Nephron (organoid): ENCODE data around the gene OBSCN.

Source experiments
- H3K27ac Mint-ChIP-seq, 3 experiments: 2 replicates each; pipeline ENCODE4 v1.8.0; 2020; ENCODE audit warnings: mixed read lengths in 3 of 3, mild to moderate bottlenecking in 2 of 3, moderate library complexity in 1 of 3
- H3K27me3 Mint-ChIP-seq: 2 replicates; pipeline ENCODE4 v1.8.0; 2021; ENCODE audit warnings: low read depth, mild to moderate bottlenecking, moderate library complexity, mixed read lengths
- H3K36me3 Mint-ChIP-seq: 2 replicates; pipeline ENCODE4 v1.8.0; 2020; ENCODE audit warnings: low read depth, mixed read lengths
- H3K4me1 Mint-ChIP-seq: 2 replicates; pipeline ENCODE4 v1.8.0; 2020; ENCODE audit warnings: mixed read lengths
- H3K4me3 Mint-ChIP-seq, 3 experiments: 2 replicates each; pipeline ENCODE4 v1.8.0; 2020; ENCODE audit warnings: mild to moderate bottlenecking in 3 of 3, mixed read lengths in 3 of 3, moderate library complexity in 2 of 3
- H3K9me3 Mint-ChIP-seq: 2 replicates; pipeline ENCODE4 v1.8.0; 2020; ENCODE audit warnings: mixed read lengths
- CTCF ChIP-seq, 3 experiments: fragments of 200-600 bp; sonication (generic); IDR thresholded peaks; one replicate each; pipeline ENCODE4 v1.5.0; 2021; ENCODE audit warnings: antibody characterized with exemption in 3 of 3; ENCODE audit not compliant: unreplicated experiment in 3 of 3

OBSCN gene

GRCh38 chr1:228417483-228418203 lies 209.8 kb downstream of the OBSCN start:
- Mint-ChIP-seq H3K9me3 (no peaks in the 10 kb centered on the region), H3K27me3 (peaks cover 29% of the 10 kb centered on the region), H3K4me1 (peaks cover 10% of the 10 kb centered on the region), H3K27ac (no peak overlapping the region), H3K4me3 (peak overlapping the region in 2 of 3 experiments; percentile 41 to 88), H3K36me3 (peaks cover 10% of the 10 kb centered on the region)
- no peak for TF ChIP-seq CTCF (IDR thresholded peaks at IDR 0.05; ENCODE audit: unreplicated experiment in 3 of 3)

- no peak for TF ChIP-seq CTCF (IDR thresholded peaks at IDR 0.05; ENCODE audit: unreplicated experiment in 3 of 3)
- Mint-ChIP-seq H3K27me3 (peaks cover 23% of the 10 kb centered on the region), H3K9me3 (no peaks in the 10 kb centered on the region), H3K27ac (no peak overlapping the region), H3K4me3 (no peak overlapping the region), H3K36me3 (no peaks in the 10 kb centered on the region), H3K4me1 (no peaks in the 10 kb centered on the region)
These were observed 213.4 kb downstream of the OBSCN start for GRCh38 chr1:228420968-228421826.

- Mint-ChIP-seq H3K4me1 (no peaks in the 10 kb centered on the region), H3K36me3 (peaks cover 5% of the 10 kb centered on the region), H3K9me3 (no peaks in the 10 kb centered on the region), H3K27ac (no peak overlapping the region), H3K4me3 (no peak overlapping the region), H3K27me3 (peaks cover 10% of the 10 kb centered on the region)
- no peak for TF ChIP-seq CTCF (IDR thresholded peaks at IDR 0.05; ENCODE audit: unreplicated experiment in 3 of 3)
These were observed 215.7 kb downstream of the OBSCN start for GRCh38 chr1:228423404-228424053.

GRCh38 chr1:228424685-228425660 lies 217.1 kb downstream of the OBSCN start:
- peaks cover 14% of the 10 kb centered on the region for H3K27me3 Mint-ChIP-seq

More at GRCh38 chr1:228424685-228425660, 217.1 kb downstream of the OBSCN start:
- H3K27ac Mint-ChIP-seq, result no peak overlapping the region
- peaks cover 5% of the 10 kb centered on the region for H3K36me3 Mint-ChIP-seq
- H3K9me3 Mint-ChIP-seq, result no peaks in the 10 kb centered on the region
- no peaks in the 10 kb centered on the region for H3K4me1 Mint-ChIP-seq
- H3K4me3 Mint-ChIP-seq, result no peak overlapping the region
- no peak for TF ChIP-seq CTCF (IDR thresholded peaks at IDR 0.05; ENCODE audit: unreplicated experiment in 3 of 3)
